GM23338 (cell line): ENCODE data around the gene FOXD1. TPM values are rescaled to one million over a fixed set of nuclear protein-coding genes. Genes with fewer than 3 reads are reported as not detected.

Source experiments
- ATAC-seq: fragments of 200-7000 bp; cut with Tn5 transposase; 3 replicates; pipeline ENCODE4 v1.9.1; 2020
- DNase-seq: peaks from one replicate; pipeline ENCODE4 v3.0.0-alpha.2; 2015; ENCODE audit warnings: low spot score
- H2AFZ ChIP-seq: fragments of 200-600 bp; sonication (generic); 2 replicates; pipeline ENCODE4 v1.8.0; 2016; ENCODE audit warnings: antibody characterized with exemption, mild to moderate bottlenecking, moderate library complexity
- H3F3A ChIP-seq: fragments of 200-600 bp; sonication (generic); replicated peaks from 2 replicates; pipeline ENCODE4 v1.8.0; 2017; ENCODE audit warnings: antibody characterized with exemption, mixed run types, low read depth
- H3K27ac ChIP-seq: fragments of 200-600 bp; sonication (generic); 2 replicates; pipeline ENCODE4 v1.6.1; 2016; ENCODE audit warnings: low read depth
- H3K27me3 ChIP-seq: fragments of 200-600 bp; sonication (generic); 2 replicates; pipeline ENCODE4 v1.8.0; 2016; ENCODE audit warnings: mild to moderate bottlenecking, mixed run types, moderate library complexity; ENCODE audit not compliant: insufficient read depth
- H3K36me3 ChIP-seq: fragments of 200-600 bp; sonication (generic); 2 replicates; pipeline ENCODE4 v1.8.0; 2016; ENCODE audit warnings: mild to moderate bottlenecking; ENCODE audit not compliant: insufficient read depth
- H3K4me1 ChIP-seq: fragments of 200-600 bp; sonication (generic); 2 replicates; pipeline ENCODE4 v1.8.0; 2016; ENCODE audit warnings: mild to moderate bottlenecking, moderate library complexity; ENCODE audit not compliant: insufficient read depth
- H3K4me2 ChIP-seq: fragments of 200-600 bp; sonication (generic); 2 replicates; pipeline ENCODE4 v1.7.1; 2017; ENCODE audit warnings: mixed run types
- H3K4me3 ChIP-seq: fragments of 200-600 bp; sonication (generic); 2 replicates; pipeline ENCODE4 v1.6.1; 2016; ENCODE audit warnings: mixed run types
- H3K79me2 ChIP-seq: fragments of 200-600 bp; sonication (generic); replicated peaks from 2 replicates; pipeline ENCODE4 v1.8.0; 2017; ENCODE audit warnings: mild to moderate bottlenecking; ENCODE audit not compliant: insufficient read depth
- H3K9me2 ChIP-seq: fragments of 200-600 bp; sonication (generic); 2 replicates; pipeline ENCODE4 v1.8.0; 2017; ENCODE audit not compliant: insufficient read depth
- H4K20me1 ChIP-seq: fragments of 200-600 bp; sonication (generic); replicated peaks from 2 replicates; pipeline ENCODE4 v1.8.0; 2017; ENCODE audit warnings: mild to moderate bottlenecking; ENCODE audit not compliant: insufficient read depth
- H3K27ac Mint-ChIP-seq: 2 replicates; pipeline ENCODE4 v1.8.0; 2020; ENCODE audit warnings: inconsistent platforms, mild to moderate bottlenecking, moderate library complexity, mixed read lengths
- H3K27me3 Mint-ChIP-seq: 3 replicates; pipeline ENCODE4 v1.8.0; 2022; ENCODE audit warnings: low read depth, mild to moderate bottlenecking, moderate library complexity, mixed read lengths, inconsistent platforms; ENCODE audit not compliant: insufficient read depth, poor library complexity
- H3K36me3 Mint-ChIP-seq: 3 replicates; pipeline ENCODE4 v1.8.0; 2021; ENCODE audit warnings: low read depth, mild to moderate bottlenecking, inconsistent platforms, moderate library complexity, mixed read lengths
- H3K4me1 Mint-ChIP-seq: 3 replicates; pipeline ENCODE4 v1.8.0; 2020; ENCODE audit warnings: mild to moderate bottlenecking, inconsistent platforms, mixed read lengths
- H3K4me3 Mint-ChIP-seq: 3 replicates; pipeline ENCODE4 v1.8.0; 2021; ENCODE audit warnings: moderate library complexity, mild to moderate bottlenecking, inconsistent platforms, mixed read lengths
- H3K9me3 Mint-ChIP-seq: 3 replicates; pipeline ENCODE4 v1.8.0; 2020; ENCODE audit warnings: moderate library complexity, mild to moderate bottlenecking, inconsistent platforms, mixed read lengths
- CREB1 ChIP-seq: fragments of 250-450 bp; sonication (Bioruptor Pico); IDR thresholded peaks from 2 replicates; pipeline ENCODE4 v1.5.0; 2020; ENCODE audit warnings: low read depth, mild to moderate bottlenecking, moderate library complexity
- EZH2 ChIP-seq: fragments of 200-600 bp; sonication (generic); IDR thresholded peaks from one replicate; pipeline ENCODE4 v1.8.0; 2017; ENCODE audit warnings: antibody characterized with exemption, mild to moderate bottlenecking, low read depth; ENCODE audit not compliant: unreplicated experiment
- EZH2phosphoT487 ChIP-seq: fragments of 200-600 bp; sonication (generic); IDR thresholded peaks from one replicate; pipeline ENCODE4 v1.8.1; 2018; ENCODE audit warnings: antibody characterized with exemption; ENCODE audit not compliant: unreplicated experiment
- JUNB ChIP-seq: IDR thresholded peaks from one replicate; pipeline ENCODE4 v1.6.1; 2016; ENCODE audit warnings: antibody characterized with exemption; ENCODE audit not compliant: unreplicated experiment
- NANOG ChIP-seq: IDR thresholded peaks from 2 replicates; pipeline ENCODE4 v1.6.1; 2016; ENCODE audit warnings: antibody characterized with exemption, borderline replicate concordance
- POLR2AphosphoS5 ChIP-seq: IDR thresholded peaks from 2 replicates; pipeline ENCODE4 v1.6.1; 2016; ENCODE audit warnings: antibody characterized with exemption, low read depth
- STAT1 ChIP-seq: IDR thresholded peaks from one replicate; pipeline ENCODE4 v1.6.1; 2016; ENCODE audit warnings: antibody characterized with exemption; ENCODE audit not compliant: unreplicated experiment
- ZNF114 ChIP-seq: fragments of 250-450 bp; sonication (Bioruptor Pico); IDR thresholded peaks from 2 replicates; pipeline ENCODE4 v1.5.0; 2020; ENCODE audit warnings: mild to moderate bottlenecking, moderate library complexity
- ZNF331 ChIP-seq: fragments of 250-450 bp; sonication (Bioruptor Pico); IDR thresholded peaks from 2 replicates; pipeline ENCODE4 v1.5.0; 2020; ENCODE audit warnings: low read depth, mild to moderate bottlenecking, moderate library complexity
- polyA plus RNA-seq: library from polyadenylated mRNA; unstranded; fragments of >200 nt; fragmentation: Nextera tagmentation; extraction: Ambion mirVana; gene quantifications from 2 replicates; pipeline ENCODE4 v1.2.1, GENCODE V29; 2016
- total RNA-seq: library from RNA; depleted of rRNA; stranded (reverse); fragments of >200 nt; shearing (Covaris generic); gene quantifications from 2 replicates; pipeline ENCODE4 v1.2.3, GENCODE V29; 2014
- TF ChIP-seq, protein P1 (sequence below), 2 experiments: fragments of 200-600 bp in 1 of 2; sonication (generic) in 1 of 2; conservative IDR thresholded peaks; 2 replicates each; pipeline versions ENCODE4 v1.5.1 to v1.6.1; 2016 to 2017; ENCODE audit warnings: antibody characterized with exemption in 2 of 2, low read depth in 2 of 2, mild to moderate bottlenecking in 2 of 2, moderate library complexity in 1 of 2
- TF ChIP-seq, protein P2 (sequence below): IDR thresholded peaks from one replicate; pipeline ENCODE4 v1.6.1; 2018; ENCODE audit warnings: antibody characterized with exemption; ENCODE audit not compliant: unreplicated experiment
- TF ChIP-seq, protein P3 (sequence below): fragments of 250-450 bp; sonication (Bioruptor Pico); IDR thresholded peaks from 2 replicates; pipeline ENCODE4 v1.5.0; 2020; ENCODE audit warnings: mild to moderate bottlenecking, moderate library complexity
- TF ChIP-seq, protein P4 (sequence below): IDR thresholded peaks from 2 replicates; pipeline ENCODE4 v1.6.1; 2016; ENCODE audit warnings: antibody characterized with exemption

Gene FOXD1
- total and polyA plus RNA-seq, 2 experiments from 2014 or later, result 0.42 TPM; not detected in 1

DNA sequence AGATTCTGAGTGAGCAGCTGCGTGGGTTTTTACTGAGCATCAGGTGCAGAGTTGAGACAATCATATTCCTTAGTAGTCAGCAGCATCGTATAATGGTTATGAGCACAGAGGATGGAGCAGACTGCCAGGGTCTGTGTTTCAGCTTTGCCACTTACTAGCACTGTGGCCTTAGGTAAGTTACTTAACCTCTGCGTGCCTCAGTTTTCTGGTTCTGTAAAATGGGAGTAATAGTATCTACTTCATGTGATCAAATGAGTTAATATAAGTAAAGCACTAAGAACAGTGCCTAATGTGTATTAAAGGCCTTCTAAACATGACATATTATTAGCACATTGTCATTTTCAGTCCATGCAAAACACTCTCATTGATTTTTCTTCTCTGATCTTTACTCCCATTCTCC, 44.8 kb upstream of the FOXD1 start:
- Mint-ChIP-seq H3K4me3 (no peak overlapping the region), H3K27me3 (peaks cover 9% of the 10 kb centered on the region), H3K4me1 (peaks cover 47% of the 10 kb centered on the region), H3K9me3 (no peaks in the 10 kb centered on the region), H3K36me3 (peaks cover 2% of the 10 kb centered on the region; the same call in 1 of the 3 replicates), H3K27ac (no peak overlapping the region)
- H3K4me3 ChIP-seq, result no peak overlapping the region
- no peaks in the 10 kb centered on the region for H3K9me2 ChIP-seq
- TF ChIP-seq POLR2AphosphoS5 (no peak), ZNF114 (CRISPR knock-in tag) (no peak), CREB1 (CRISPR knock-in tag) (no peak), NANOG (no peak), ZNF331 (no peak), STAT1 (no peak), EZH2phosphoT487 (no peak), JUNB (no peak), EZH2 (no peak)
- TF ChIP-seq, protein P1, sequence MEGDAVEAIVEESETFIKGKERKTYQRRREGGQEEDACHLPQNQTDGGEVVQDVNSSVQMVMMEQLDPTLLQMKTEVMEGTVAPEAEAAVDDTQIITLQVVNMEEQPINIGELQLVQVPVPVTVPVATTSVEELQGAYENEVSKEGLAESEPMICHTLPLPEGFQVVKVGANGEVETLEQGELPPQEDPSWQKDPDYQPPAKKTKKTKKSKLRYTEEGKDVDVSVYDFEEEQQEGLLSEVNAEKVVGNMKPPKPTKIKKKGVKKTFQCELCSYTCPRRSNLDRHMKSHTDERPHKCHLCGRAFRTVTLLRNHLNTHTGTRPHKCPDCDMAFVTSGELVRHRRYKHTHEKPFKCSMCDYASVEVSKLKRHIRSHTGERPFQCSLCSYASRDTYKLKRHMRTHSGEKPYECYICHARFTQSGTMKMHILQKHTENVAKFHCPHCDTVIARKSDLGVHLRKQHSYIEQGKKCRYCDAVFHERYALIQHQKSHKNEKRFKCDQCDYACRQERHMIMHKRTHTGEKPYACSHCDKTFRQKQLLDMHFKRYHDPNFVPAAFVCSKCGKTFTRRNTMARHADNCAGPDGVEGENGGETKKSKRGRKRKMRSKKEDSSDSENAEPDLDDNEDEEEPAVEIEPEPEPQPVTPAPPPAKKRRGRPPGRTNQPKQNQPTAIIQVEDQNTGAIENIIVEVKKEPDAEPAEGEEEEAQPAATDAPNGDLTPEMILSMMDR (conservative IDR thresholded peaks at IDR 0.05; ENCODE audit: low read depth in 2 of 2), result no peak
- TF ChIP-seq, protein P2, sequence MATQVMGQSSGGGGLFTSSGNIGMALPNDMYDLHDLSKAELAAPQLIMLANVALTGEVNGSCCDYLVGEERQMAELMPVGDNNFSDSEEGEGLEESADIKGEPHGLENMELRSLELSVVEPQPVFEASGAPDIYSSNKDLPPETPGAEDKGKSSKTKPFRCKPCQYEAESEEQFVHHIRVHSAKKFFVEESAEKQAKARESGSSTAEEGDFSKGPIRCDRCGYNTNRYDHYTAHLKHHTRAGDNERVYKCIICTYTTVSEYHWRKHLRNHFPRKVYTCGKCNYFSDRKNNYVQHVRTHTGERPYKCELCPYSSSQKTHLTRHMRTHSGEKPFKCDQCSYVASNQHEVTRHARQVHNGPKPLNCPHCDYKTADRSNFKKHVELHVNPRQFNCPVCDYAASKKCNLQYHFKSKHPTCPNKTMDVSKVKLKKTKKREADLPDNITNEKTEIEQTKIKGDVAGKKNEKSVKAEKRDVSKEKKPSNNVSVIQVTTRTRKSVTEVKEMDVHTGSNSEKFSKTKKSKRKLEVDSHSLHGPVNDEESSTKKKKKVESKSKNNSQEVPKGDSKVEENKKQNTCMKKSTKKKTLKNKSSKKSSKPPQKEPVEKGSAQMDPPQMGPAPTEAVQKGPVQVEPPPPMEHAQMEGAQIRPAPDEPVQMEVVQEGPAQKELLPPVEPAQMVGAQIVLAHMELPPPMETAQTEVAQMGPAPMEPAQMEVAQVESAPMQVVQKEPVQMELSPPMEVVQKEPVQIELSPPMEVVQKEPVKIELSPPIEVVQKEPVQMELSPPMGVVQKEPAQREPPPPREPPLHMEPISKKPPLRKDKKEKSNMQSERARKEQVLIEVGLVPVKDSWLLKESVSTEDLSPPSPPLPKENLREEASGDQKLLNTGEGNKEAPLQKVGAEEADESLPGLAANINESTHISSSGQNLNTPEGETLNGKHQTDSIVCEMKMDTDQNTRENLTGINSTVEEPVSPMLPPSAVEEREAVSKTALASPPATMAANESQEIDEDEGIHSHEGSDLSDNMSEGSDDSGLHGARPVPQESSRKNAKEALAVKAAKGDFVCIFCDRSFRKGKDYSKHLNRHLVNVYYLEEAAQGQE, result no peak
- TF ChIP-seq, protein P3, sequence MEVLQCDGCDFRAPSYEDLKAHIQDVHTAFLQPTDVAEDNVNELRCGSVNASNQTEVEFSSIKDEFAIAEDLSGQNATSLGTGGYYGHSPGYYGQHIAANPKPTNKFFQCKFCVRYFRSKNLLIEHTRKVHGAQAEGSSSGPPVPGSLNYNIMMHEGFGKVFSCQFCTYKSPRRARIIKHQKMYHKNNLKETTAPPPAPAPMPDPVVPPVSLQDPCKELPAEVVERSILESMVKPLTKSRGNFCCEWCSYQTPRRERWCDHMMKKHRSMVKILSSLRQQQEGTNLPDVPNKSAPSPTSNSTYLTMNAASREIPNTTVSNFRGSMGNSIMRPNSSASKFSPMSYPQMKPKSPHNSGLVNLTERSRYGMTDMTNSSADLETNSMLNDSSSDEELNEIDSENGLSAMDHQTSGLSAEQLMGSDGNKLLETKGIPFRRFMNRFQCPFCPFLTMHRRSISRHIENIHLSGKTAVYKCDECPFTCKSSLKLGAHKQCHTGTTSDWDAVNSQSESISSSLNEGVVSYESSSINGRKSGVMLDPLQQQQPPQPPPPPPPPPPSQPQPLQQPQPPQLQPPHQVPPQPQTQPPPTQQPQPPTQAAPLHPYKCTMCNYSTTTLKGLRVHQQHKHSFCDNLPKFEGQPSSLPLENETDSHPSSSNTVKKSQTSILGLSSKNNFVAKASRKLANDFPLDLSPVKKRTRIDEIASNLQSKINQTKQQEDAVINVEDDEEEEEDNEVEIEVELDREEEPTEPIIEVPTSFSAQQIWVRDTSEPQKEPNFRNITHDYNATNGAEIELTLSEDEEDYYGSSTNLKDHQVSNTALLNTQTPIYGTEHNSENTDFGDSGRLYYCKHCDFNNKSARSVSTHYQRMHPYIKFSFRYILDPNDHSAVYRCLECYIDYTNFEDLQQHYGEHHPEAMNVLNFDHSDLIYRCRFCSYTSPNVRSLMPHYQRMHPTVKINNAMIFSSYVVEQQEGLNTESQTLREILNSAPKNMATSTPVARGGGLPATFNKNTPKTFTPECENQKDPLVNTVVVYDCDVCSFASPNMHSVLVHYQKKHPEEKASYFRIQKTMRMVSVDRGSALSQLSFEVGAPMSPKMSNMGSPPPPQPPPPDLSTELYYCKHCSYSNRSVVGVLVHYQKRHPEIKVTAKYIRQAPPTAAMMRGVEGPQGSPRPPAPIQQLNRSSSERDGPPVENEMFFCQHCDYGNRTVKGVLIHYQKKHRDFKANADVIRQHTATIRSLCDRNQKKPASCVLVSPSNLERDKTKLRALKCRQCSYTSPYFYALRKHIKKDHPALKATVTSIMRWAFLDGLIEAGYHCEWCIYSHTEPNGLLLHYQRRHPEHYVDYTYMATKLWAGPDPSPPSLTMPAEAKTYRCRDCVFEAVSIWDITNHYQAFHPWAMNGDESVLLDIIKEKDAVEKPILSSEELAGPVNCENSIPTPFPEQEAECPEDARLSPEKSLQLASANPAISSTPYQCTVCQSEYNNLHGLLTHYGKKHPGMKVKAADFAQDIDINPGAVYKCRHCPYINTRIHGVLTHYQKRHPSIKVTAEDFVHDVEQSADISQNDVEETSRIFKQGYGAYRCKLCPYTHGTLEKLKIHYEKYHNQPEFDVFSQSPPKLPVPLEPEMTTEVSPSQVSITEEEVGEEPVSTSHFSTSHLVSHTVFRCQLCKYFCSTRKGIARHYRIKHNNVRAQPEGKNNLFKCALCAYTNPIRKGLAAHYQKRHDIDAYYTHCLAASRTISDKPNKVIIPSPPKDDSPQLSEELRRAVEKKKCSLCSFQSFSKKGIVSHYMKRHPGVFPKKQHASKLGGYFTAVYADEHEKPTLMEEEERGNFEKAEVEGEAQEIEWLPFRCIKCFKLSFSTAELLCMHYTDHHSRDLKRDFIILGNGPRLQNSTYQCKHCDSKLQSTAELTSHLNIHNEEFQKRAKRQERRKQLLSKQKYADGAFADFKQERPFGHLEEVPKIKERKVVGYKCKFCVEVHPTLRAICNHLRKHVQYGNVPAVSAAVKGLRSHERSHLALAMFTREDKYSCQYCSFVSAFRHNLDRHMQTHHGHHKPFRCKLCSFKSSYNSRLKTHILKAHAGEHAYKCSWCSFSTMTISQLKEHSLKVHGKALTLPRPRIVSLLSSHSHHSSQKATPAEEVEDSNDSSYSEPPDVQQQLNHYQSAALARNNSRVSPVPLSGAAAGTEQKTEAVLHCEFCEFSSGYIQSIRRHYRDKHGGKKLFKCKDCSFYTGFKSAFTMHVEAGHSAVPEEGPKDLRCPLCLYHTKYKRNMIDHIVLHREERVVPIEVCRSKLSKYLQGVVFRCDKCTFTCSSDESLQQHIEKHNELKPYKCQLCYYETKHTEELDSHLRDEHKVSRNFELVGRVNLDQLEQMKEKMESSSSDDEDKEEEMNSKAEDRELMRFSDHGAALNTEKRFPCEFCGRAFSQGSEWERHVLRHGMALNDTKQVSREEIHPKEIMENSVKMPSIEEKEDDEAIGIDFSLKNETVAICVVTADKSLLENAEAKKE (CRISPR knock-in tag), result no peak
- TF ChIP-seq, protein P4, sequence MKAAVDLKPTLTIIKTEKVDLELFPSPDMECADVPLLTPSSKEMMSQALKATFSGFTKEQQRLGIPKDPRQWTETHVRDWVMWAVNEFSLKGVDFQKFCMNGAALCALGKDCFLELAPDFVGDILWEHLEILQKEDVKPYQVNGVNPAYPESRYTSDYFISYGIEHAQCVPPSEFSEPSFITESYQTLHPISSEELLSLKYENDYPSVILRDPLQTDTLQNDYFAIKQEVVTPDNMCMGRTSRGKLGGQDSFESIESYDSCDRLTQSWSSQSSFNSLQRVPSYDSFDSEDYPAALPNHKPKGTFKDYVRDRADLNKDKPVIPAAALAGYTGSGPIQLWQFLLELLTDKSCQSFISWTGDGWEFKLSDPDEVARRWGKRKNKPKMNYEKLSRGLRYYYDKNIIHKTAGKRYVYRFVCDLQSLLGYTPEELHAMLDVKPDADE, result no peak
- no peak overlapping the region for H3K27ac ChIP-seq
- DNase-seq (no peak), ATAC-seq (no peak)
- peaks cover 27% of the 10 kb centered on the region for H3K4me1 ChIP-seq
- no peaks in the 10 kb centered on the region for H3K27me3 ChIP-seq
- no peaks in the 10 kb centered on the region for H4K20me1 ChIP-seq
- H3K79me2 ChIP-seq, result peaks cover 14% of the 10 kb centered on the region
- H3K36me3 ChIP-seq, result no peaks in the 10 kb centered on the region
- H3K4me2 ChIP-seq, result no peak overlapping the region
- H2AFZ ChIP-seq, result no peak overlapping the region
- peaks cover 6% of the 10 kb centered on the region; the same call in 1 of the 2 replicates for H3F3A ChIP-seq
